K562 (cell line): Measurements from ENCODE around the gene MAD1L1. TPM values are rescaled to one million over a fixed set of nuclear protein-coding genes. Genes with fewer than 3 reads are reported as not detected.

Source experiments
- ATAC-seq: fragments of 200-7000 bp; cut with Tn5 transposase; 3 replicates; pipeline ENCODE4 v1.9.1; 2020; ENCODE audit warnings: moderate library complexity
- BruUV-seq: library from RNA; stranded (reverse); fragments of 400-500 nt; replicated peaks from 2 replicates; lab custom pipeline; 2021; lab: Mats Ljungman, UMichigan
- CTCF ChIA-PET: fragments of 300-600 bp; formaldehyde crosslinking; extraction: SDS; loops from one replicate; lab custom pipeline; 2021; ENCODE audit warnings: low intra/inter-chr PET ratio; lab: Yijun Ruan, JAX
- POLR2A ChIA-PET: fragments of 300-600, 350-650 bp; sonication (Branson Sonifier 250); formaldehyde crosslinking; extraction: SDS; loops from one replicate; lab custom pipeline; 2021; ENCODE audit warnings: antibody characterized with exemption, inconsistent platforms; lab: Yijun Ruan, JAX
- DNase-seq, 4 experiments: peaks; one replicate each; pipeline versions ENCODE4 v3.0.0 to v3.0.0-alpha.2; 2011 to 2018; ENCODE audit warnings: low spot score in 3 of 4, mixed read lengths in 3 of 4; ENCODE audit errors: extremely low read depth in 1 of 4
- FAIRE-seq: peaks from 2 replicates; lab custom pipeline; 2011; peaks lifted over from hg19 to GRCh38; lab: Jason Lieb, UNC
- H2AFZ ChIP-seq: 2 replicates; pipeline ENCODE4 v1.6.0; 2011; ENCODE audit warnings: low read depth, low read length, control low read depth, inconsistent platforms
- H3K27ac ChIP-seq: fragments of 200-600 bp; 3 replicates; pipeline ENCODE4 v1.8.0; 2011; ENCODE audit warnings: low read depth, mild to moderate bottlenecking, control low read depth, inconsistent platforms, low read length, moderate library complexity, mixed read lengths; ENCODE audit errors: extremely low read depth
- H3K27me3 ChIP-seq, 2 experiments: fragments of 300-600 bp in 1 of 2; 2 replicates in 1 of 2; 3 replicates in 1 of 2; pipeline versions ENCODE4 v1.6.0 to v1.8.0; 2011; ENCODE audit warnings: inconsistent platforms in 2 of 2, low read length in 2 of 2, mild to moderate bottlenecking in 1 of 2, mixed read lengths in 1 of 2, moderate library complexity in 1 of 2; ENCODE audit not compliant: control insufficient read depth in 2 of 2, insufficient read depth in 2 of 2
- H3K36me3 ChIP-seq: fragments of 300-600 bp; 3 replicates; pipeline ENCODE4 v1.8.0; 2011; ENCODE audit warnings: mild to moderate bottlenecking, low read length, inconsistent platforms; ENCODE audit not compliant: control insufficient read depth, insufficient read depth
- H3K4me1 ChIP-seq, 2 experiments: fragments of 200-600 bp in 1 of 2; replicated peaks in 1 of 2; 2 replicates in 1 of 2; 3 replicates in 1 of 2; pipeline versions ENCODE4 v1.5.1 to v1.8.0; 2011; ENCODE audit warnings: inconsistent platforms in 2 of 2, low read length in 2 of 2, mild to moderate bottlenecking in 1 of 2, mixed read lengths in 1 of 2, moderate library complexity in 1 of 2; ENCODE audit not compliant: control insufficient read depth in 2 of 2, insufficient read depth in 2 of 2
- H3K4me2 ChIP-seq: 2 replicates; pipeline ENCODE4 v1.6.1; 2011; ENCODE audit warnings: low read length, control low read depth, inconsistent platforms, mixed read lengths; ENCODE audit not compliant: insufficient read depth
- H3K4me3 ChIP-seq: fragments of 200-600 bp; sonication (generic), shearing (Covaris generic); 2 replicates; pipeline ENCODE4 v1.5.1; 2016; ENCODE audit warnings: control low read depth, inconsistent platforms
- H3K79me2 ChIP-seq: fragments of 200-600 bp; 3 replicates; pipeline ENCODE4 v1.8.0; 2011; ENCODE audit warnings: low read length, inconsistent platforms; ENCODE audit not compliant: control insufficient read depth, insufficient read depth
- H3K9ac ChIP-seq, 2 experiments: 2 replicates each; pipeline versions ENCODE4 v1.6.0 to v1.6.1; 2011; ENCODE audit warnings: low read depth in 2 of 2, low read length in 2 of 2, control low read depth in 1 of 2, inconsistent platforms in 1 of 2, mild to moderate bottlenecking in 1 of 2, mixed read lengths in 1 of 2; ENCODE audit not compliant: insufficient read depth in 1 of 2
- H3K9me1 ChIP-seq: one replicate; pipeline ENCODE4 v1.6.0; 2011; ENCODE audit warnings: inconsistent platforms, mild to moderate bottlenecking, low read length, moderate library complexity; ENCODE audit not compliant: control insufficient read depth, insufficient read depth
- H3K9me3 ChIP-seq: replicated peaks from 2 replicates; pipeline ENCODE4 v1.5.1; 2011; ENCODE audit warnings: low read depth, low read length, inconsistent platforms; ENCODE audit not compliant: control insufficient read depth, insufficient read depth
- H4K20me1 ChIP-seq: replicated peaks from 2 replicates; pipeline ENCODE4 v1.6.1; 2011; ENCODE audit warnings: low read length, inconsistent platforms, mixed read lengths; ENCODE audit not compliant: control insufficient read depth, insufficient read depth
- ARNT ChIP-seq, 2 experiments: fragments of 450-650 bp; IDR thresholded peaks; 2 replicates each; pipeline ENCODE4 v1.6.1; 2016; ENCODE audit warnings: mild to moderate bottlenecking in 1 of 2
- GABPB1 ChIP-seq: sonication (generic); formaldehyde crosslinking; IDR thresholded peaks from 2 replicates; pipeline ENCODE4 v1.8.0; 2022; ENCODE audit warnings: mild to moderate bottlenecking, missing genetic modification reagents
- HDAC2 ChIP-seq: fragments of 450-650 bp; IDR thresholded peaks from 2 replicates; pipeline ENCODE4 v1.6.1; 2016; ENCODE audit warnings: mild to moderate bottlenecking
- KAT2B ChIP-seq: IDR thresholded peaks from one replicate; pipeline ENCODE4 v1.6.1; 2012; ENCODE audit warnings: low read depth, mild to moderate bottlenecking, control low read depth, inconsistent platforms, low read length, moderate library complexity
- NBN ChIP-seq: fragments of 450-650 bp; IDR thresholded peaks from 2 replicates; pipeline ENCODE4 v1.6.1; 2016; ENCODE audit warnings: low read depth, mild to moderate bottlenecking
- NFIC ChIP-seq: fragments of 450-650 bp; IDR thresholded peaks from 2 replicates; pipeline ENCODE4 v1.6.1; 2017; ENCODE audit warnings: mild to moderate bottlenecking, inconsistent platforms
- RBM25 ChIP-seq: fragments of 200-400 bp; formaldehyde crosslinking; IDR thresholded peaks from 2 replicates; pipeline ENCODE4 v1.6.1; 2018; ENCODE audit warnings: low read length, low read depth, moderate library complexity; ENCODE audit not compliant: severe bottlenecking
- SNRNP70 ChIP-seq: fragments of 200-400 bp; formaldehyde crosslinking; optimal IDR thresholded peaks from 2 replicates; pipeline ENCODE3; 2017; ENCODE audit warnings: low read depth, low read length
- SOX6 ChIP-seq: fragments of 450-650 bp; IDR thresholded peaks from 2 replicates; pipeline ENCODE4 v1.6.1; 2014; ENCODE audit warnings: mild to moderate bottlenecking
- ZFP1 ChIP-seq: fragments of 450-650 bp; formaldehyde crosslinking; IDR thresholded peaks from 2 replicates; pipeline ENCODE4 v1.4.0; 2020; ENCODE audit warnings: mild to moderate bottlenecking, mixed read lengths
- ZNF133 ChIP-seq: fragments of 250-450 bp; sonication (Bioruptor Pico); IDR thresholded peaks from 2 replicates; pipeline ENCODE4 v1.4.0; 2020; ENCODE audit warnings: mild to moderate bottlenecking
- ZNF23 ChIP-seq: fragments of 250-450 bp; sonication (Bioruptor Pico); IDR thresholded peaks from 2 replicates; pipeline ENCODE4 v1.4.0; 2020; ENCODE audit warnings: mild to moderate bottlenecking
- ZNF253 ChIP-seq: fragments of 250-450 bp; sonication (Bioruptor Pico); conservative IDR thresholded peaks from 2 replicates; pipeline ENCODE4 v1.6.1; 2021; ENCODE audit warnings: mild to moderate bottlenecking
- WGBS: fragments of 100-300 bp; shearing (Covaris generic); methylation state at CpG from one replicate; pipeline ENCODE4 v1.1.6; 2016; ENCODE audit warnings: low coverage, mixed read lengths; ENCODE audit not compliant: insufficient coverage; ENCODE audit errors: missing lambda C conversion rate; 5-methylcytosine and 5-hydroxymethylcytosine counted together
- in situ Hi-C: fragments of 300-500 bp; cut with MboI; formaldehyde crosslinking; loops from 4 replicates; pipeline ENCODE4 v1.15.0; 2018; ENCODE audit warnings: inconsistent platforms, mixed read lengths
- intact Hi-C: fragments of 100-400 bp; cut with micrococcal nuclease; formaldehyde crosslinking; loops from 2 replicates; pipeline ENCODE4 v1.14.2; 2022
- polyA plus RNA-seq, 8 experiments: library from polyadenylated mRNA; depleted of rRNA in 4 of 8; stranded (reverse) in 5 of 8; unstranded in 3 of 8; fragments of >200 nt; fragmentation: Nextera tagmentation in 2 of 8; fragmentation: Illumina TruSeq in 1 of 8; extraction: Ambion mirVana in 2 of 8; extraction: Trizol in 1 of 8; gene quantifications; 2 replicates each; pipeline versions ENCODE4 v1.2.1 to v1.2.3, GENCODE V29; 2011 to 2014; ENCODE audit warnings: inconsistent platforms in 1 of 8, missing spikeins in 1 of 8
- total RNA-seq, 7 experiments: library from RNA; depleted of rRNA in 6 of 7; stranded (reverse); fragments of >200 nt in 6 of 7; fragmentation: Illumina TruSeq in 2 of 7; extraction: Trizol in 2 of 7; gene quantifications; 2 replicates each; pipeline versions ENCODE4 v1.2.1 to v1.2.3, GENCODE V29; 2011 to 2021; ENCODE audit warnings: low replicate concordance in 1 of 7
- TF ChIP-seq, protein P1 (sequence below), 2 experiments: IDR thresholded peaks in 1 of 2; conservative IDR thresholded peaks in 1 of 2; 2 replicates each; pipeline ENCODE4 v1.6.1; 2016; ENCODE audit warnings: low read depth in 2 of 2, mild to moderate bottlenecking in 1 of 2, missing compliant biosample characterization in 1 of 2, missing genetic modification characterization in 1 of 2, moderate library complexity in 1 of 2
- TF ChIP-seq, protein P2 (sequence below): fragments of 250-450 bp; sonication (Bioruptor Pico); IDR thresholded peaks from 2 replicates; pipeline ENCODE4 v1.5.0; 2021

MAD1L1 gene
- total and polyA plus RNA-seq, 9 of the 15 experiments (the other 6 are each of a cell fraction or from before 2014, with no cell fraction given): 1.7 to 89.7 (median 18.0) TPM

DNA sequence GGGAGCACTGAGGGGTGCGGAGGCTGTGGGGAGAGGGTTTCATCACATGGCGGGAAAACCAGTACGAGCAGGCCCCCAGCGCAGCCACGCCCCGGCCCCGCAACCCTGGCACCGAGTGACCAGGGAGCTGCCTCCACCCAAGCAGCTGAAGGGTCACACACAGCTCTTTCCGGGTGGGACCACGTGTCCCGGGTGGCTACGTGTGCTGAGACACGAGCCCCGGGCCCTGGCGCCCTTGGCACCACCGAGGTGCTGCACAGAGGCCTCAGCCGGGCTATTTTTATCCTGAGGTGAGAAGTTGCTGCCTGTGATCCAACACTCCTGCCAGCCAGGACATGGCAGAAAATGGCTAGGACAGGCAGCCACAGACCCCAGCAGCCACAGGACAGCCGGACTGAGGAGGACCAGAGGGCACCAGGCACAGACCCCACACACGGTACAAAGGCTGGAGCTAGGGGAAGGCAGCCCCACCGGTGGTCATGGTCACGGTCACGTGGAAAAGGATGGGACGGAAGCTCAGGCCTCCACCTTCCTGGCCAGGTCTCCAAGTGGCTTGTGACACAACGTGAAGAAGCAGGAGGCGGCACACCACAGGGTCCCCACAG, 223.7 kb downstream of the MAD1L1 start:
- no peak overlapping the region for H3K27ac ChIP-seq
- no peak for TF ChIP-seq ARNT (IDR thresholded peaks at IDR 0.05)
- no peak for TF ChIP-seq ZNF133 (CRISPR knock-in tag)
- TF ChIP-seq RBM25: no peak
- TF ChIP-seq ZNF253 (CRISPR knock-in tag): no peak
- TF ChIP-seq SOX6: no peak
- TF ChIP-seq ZFP1 (CRISPR knock-in tag): no peak
- TF ChIP-seq NFIC: no peak
- no peak for TF ChIP-seq ZNF23
- no peak for TF ChIP-seq GABPB1 (CRISPR knock-in tag)
- TF ChIP-seq, protein P1, sequence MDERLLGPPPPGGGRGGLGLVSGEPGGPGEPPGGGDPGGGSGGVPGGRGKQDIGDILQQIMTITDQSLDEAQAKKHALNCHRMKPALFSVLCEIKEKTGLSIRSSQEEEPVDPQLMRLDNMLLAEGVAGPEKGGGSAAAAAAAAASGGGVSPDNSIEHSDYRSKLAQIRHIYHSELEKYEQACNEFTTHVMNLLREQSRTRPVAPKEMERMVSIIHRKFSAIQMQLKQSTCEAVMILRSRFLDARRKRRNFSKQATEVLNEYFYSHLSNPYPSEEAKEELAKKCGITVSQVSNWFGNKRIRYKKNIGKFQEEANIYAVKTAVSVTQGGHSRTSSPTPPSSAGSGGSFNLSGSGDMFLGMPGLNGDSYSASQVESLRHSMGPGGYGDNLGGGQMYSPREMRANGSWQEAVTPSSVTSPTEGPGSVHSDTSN (CRISPR knock-in tag; IDR thresholded peaks at IDR 0.05; ENCODE audit: low read depth): no peak
- TF ChIP-seq, protein P1 (tag; conservative IDR thresholded peaks at IDR 0.05; ENCODE audit: low read depth): no peak
- TF ChIP-seq SNRNP70: no peak
- no peak for TF ChIP-seq NBN
- no peak for TF ChIP-seq KAT2B
- TF ChIP-seq, protein P2, sequence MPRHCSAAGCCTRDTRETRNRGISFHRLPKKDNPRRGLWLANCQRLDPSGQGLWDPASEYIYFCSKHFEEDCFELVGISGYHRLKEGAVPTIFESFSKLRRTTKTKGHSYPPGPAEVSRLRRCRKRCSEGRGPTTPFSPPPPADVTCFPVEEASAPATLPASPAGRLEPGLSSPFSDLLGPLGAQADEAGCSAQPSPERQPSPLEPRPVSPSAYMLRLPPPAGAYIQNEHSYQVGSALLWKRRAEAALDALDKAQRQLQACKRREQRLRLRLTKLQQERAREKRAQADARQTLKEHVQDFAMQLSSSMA (CRISPR knock-in tag): no peak
- TF ChIP-seq HDAC2: no peak
- H3K4me2 ChIP-seq: no peak overlapping the region
- H4K20me1 ChIP-seq: no peaks in the 10 kb centered on the region
- FAIRE-seq (no peak), ATAC-seq (no peak), DNase-seq (no peak)
- no peak overlapping the region for H2AFZ ChIP-seq
- no peak overlapping the region; a peak in 1 of 4 replicates for H3K9ac ChIP-seq
- in situ Hi-C loops: no loop called here
- WGBS: 82% methylated on average over 19 of the region's 25 CpGs
- intact Hi-C loops: no loop called here
- H3K79me2 ChIP-seq: no peaks in the 10 kb centered on the region
- H3K36me3 ChIP-seq: peaks cover 16% of the 10 kb centered on the region; the same call in 1 of the 3 replicates
- no peaks in the 10 kb centered on the region for H3K9me1 ChIP-seq
- H3K9me3 ChIP-seq: no peaks in the 10 kb centered on the region
- H3K27me3 ChIP-seq: no peaks in the 10 kb centered on the region
- H3K4me3 ChIP-seq: no peak overlapping the region
- H3K4me1 ChIP-seq: peaks cover 0 to 60% of the 10 kb centered on the region in 2 experiments; a peak in 2 of 5 replicates
- CTCF ChIA-PET: no interaction called here
- POLR2A ChIA-PET: interaction anchor here (0.6 to 0.8 kb wide), 2 partner anchors 31 to 61 kb away, joined by 3 read pairs; no protein-coding TSS in a partner anchor
- BruUV-seq: no TSS peak
